SU-DHL-6 (cell line): ENCODE results near the gene BCL3.
A peak's percentile ranks its signal among the peaks of the same experiment; 100 is the strongest.

ENCODE experiments used
- H2AFZ ChIP-seq: fragments of 200-600 bp; sonication (generic); 2 replicates; pipeline ENCODE4 v1.6.1; 2014; ENCODE audit warnings: low read depth, mild to moderate bottlenecking, moderate library complexity, mixed read lengths, antibody characterized with exemption, low read length; ENCODE audit not compliant: severe bottlenecking
- H3F3A ChIP-seq: fragments of 200-600 bp; shearing (Covaris generic); 2 replicates; pipeline ENCODE4 v1.6.0; 2016; ENCODE audit warnings: antibody characterized with exemption, mild to moderate bottlenecking; ENCODE audit not compliant: insufficient read depth
- H3K27ac ChIP-seq: fragments of 200-600 bp; sonication (generic); 2 replicates; pipeline ENCODE4 v1.5.1; 2016; ENCODE audit warnings: low read depth, mild to moderate bottlenecking, low read length, moderate library complexity, mixed read lengths
- H3K27me3 ChIP-seq: fragments of 200-600 bp; sonication (generic), shearing (Covaris generic); 2 replicates; pipeline ENCODE4 v1.6.0; 2014; ENCODE audit warnings: mild to moderate bottlenecking, low read length
- H3K36me3 ChIP-seq: fragments of 200-600 bp; sonication (generic); 2 replicates; pipeline ENCODE4 v1.6.1; 2014; ENCODE audit warnings: mild to moderate bottlenecking, low read length, mixed read lengths
- H3K4me2 ChIP-seq: fragments of 300-600, 200-600 bp; shearing (Covaris generic), sonication (generic); 2 replicates; pipeline ENCODE4 v1.6.0; 2014; ENCODE audit warnings: low read length, low read depth, mild to moderate bottlenecking; ENCODE audit not compliant: poor library complexity, severe bottlenecking
- H3K4me3 ChIP-seq: fragments of 200-600 bp; sonication (generic); 2 replicates; pipeline ENCODE4 v1.5.1; 2014; ENCODE audit warnings: antibody characterized with exemption, low read length, mild to moderate bottlenecking, mixed read lengths; ENCODE audit not compliant: insufficient read depth, poor library complexity, severe bottlenecking
- H3K79me2 ChIP-seq: fragments of 200-600 bp; sonication (generic); 2 replicates; pipeline ENCODE4 v1.6.1; 2014; ENCODE audit warnings: mild to moderate bottlenecking, low read length, moderate library complexity; ENCODE audit not compliant: insufficient read depth
- H3K9ac ChIP-seq: fragments of 200-600 bp; sonication (generic); 2 replicates; pipeline ENCODE4 v1.7.0; 2014; ENCODE audit warnings: mild to moderate bottlenecking, low read length
- H3K9me2 ChIP-seq: fragments of 200-600 bp; sonication (generic); replicated peaks from 2 replicates; pipeline ENCODE4 v1.6.1; 2014; ENCODE audit warnings: low read length; ENCODE audit not compliant: insufficient read depth
- H3K9me3 ChIP-seq: fragments of 200-600 bp; sonication (generic); 2 replicates; pipeline ENCODE4 v1.6.1; 2014; ENCODE audit warnings: low read length, mixed read lengths; ENCODE audit not compliant: insufficient read depth
- H4K20me1 ChIP-seq: fragments of 200-600 bp; sonication (generic); 2 replicates; pipeline ENCODE4 v1.6.1; 2014; ENCODE audit warnings: low read depth, mild to moderate bottlenecking, antibody characterized with exemption, low read length, moderate library complexity, mixed read lengths
- CTCF ChIP-seq: fragments of 200-600 bp; sonication (generic); IDR thresholded peaks from one replicate; pipeline ENCODE4 v1.5.1; 2017; ENCODE audit warnings: antibody characterized with exemption, mild to moderate bottlenecking, low read length, moderate library complexity; ENCODE audit not compliant: insufficient read depth, poor library complexity, severe bottlenecking
- EZH2phosphoT487 ChIP-seq: fragments of 200-600 bp; sonication (generic), shearing (Covaris generic); conservative IDR thresholded peaks from 2 replicates; pipeline ENCODE4 v1.6.1; 2018; ENCODE audit warnings: mild to moderate bottlenecking, antibody characterized with exemption, low read length, moderate library complexity, mixed read lengths

The BCL3 gene

GRCh38 chr19:44722131-44723121 lies 26.1 kb upstream of the BCL3 start:
- Histone ChIP-seq H3K9me3 (no peaks in the 10 kb centered on the region), H3K4me2 (no peak overlapping the region), H3K9ac (no peak overlapping the region), H3K27me3 (no peaks in the 10 kb centered on the region), H3K4me3 (no peak overlapping the region), H3K36me3 (no peaks in the 10 kb centered on the region), H3K9me2 (no peaks in the 10 kb centered on the region), H2AFZ (no peak overlapping the region), H3K79me2 (no peaks in the 10 kb centered on the region), H3K27ac (no peak overlapping the region), H4K20me1 (no peaks in the 10 kb centered on the region), H3F3A (no peaks in the 10 kb centered on the region)
- TF ChIP-seq CTCF (no peak), EZH2phosphoT487 (no peak)

- Histone ChIP-seq H3K4me3 (no peak overlapping the region), H3K79me2 (no peaks in the 10 kb centered on the region), H3K27ac (no peak overlapping the region), H3K27me3 (no peaks in the 10 kb centered on the region), H3K4me2 (no peak overlapping the region), H3K36me3 (no peaks in the 10 kb centered on the region), H3K9ac (no peak overlapping the region), H4K20me1 (no peaks in the 10 kb centered on the region), H3K9me2 (no peaks in the 10 kb centered on the region), H3F3A (no peaks in the 10 kb centered on the region), H2AFZ (no peak overlapping the region), H3K9me3 (no peaks in the 10 kb centered on the region)
- no peak for TF ChIP-seq EZH2phosphoT487
Measured at GRCh38 chr19:44723299-44723951, 25.1 kb upstream of the BCL3 start.

GRCh38 chr19:44723952-44724319 lies 24.6 kb upstream of the BCL3 start:
- Histone ChIP-seq H2AFZ (no peak overlapping the region), H3K9me2 (no peaks in the 10 kb centered on the region), H3K4me3 (no peak overlapping the region), H3K9ac (no peak overlapping the region), H3K27me3 (no peaks in the 10 kb centered on the region), H3F3A (no peaks in the 10 kb centered on the region), H3K27ac (no peak overlapping the region), H3K4me2 (no peak overlapping the region), H3K79me2 (no peaks in the 10 kb centered on the region), H3K9me3 (no peaks in the 10 kb centered on the region), H3K36me3 (no peaks in the 10 kb centered on the region), H4K20me1 (no peaks in the 10 kb centered on the region)
- TF ChIP-seq CTCF: peak; percentile 93
- TF ChIP-seq EZH2phosphoT487: no peak

- H3K9me2 ChIP-seq: no peaks in the 10 kb centered on the region
- H3K4me2 ChIP-seq: no peak overlapping the region
- no peak overlapping the region for H3K9ac ChIP-seq
Measured at GRCh38 chr19:44725251-44725650, 23.3 kb upstream of the BCL3 start.

More at GRCh38 chr19:44725251-44725650, 23.3 kb upstream of the BCL3 start:
- no peaks in the 10 kb centered on the region for H3F3A ChIP-seq
- H3K9me3 ChIP-seq: no peaks in the 10 kb centered on the region
- TF ChIP-seq CTCF (no peak), EZH2phosphoT487 (no peak)
- H2AFZ ChIP-seq: no peak overlapping the region
- no peak overlapping the region for H3K4me3 ChIP-seq
- no peaks in the 10 kb centered on the region for H4K20me1 ChIP-seq
- no peaks in the 10 kb centered on the region for H3K36me3 ChIP-seq
- no peaks in the 10 kb centered on the region for H3K27me3 ChIP-seq
- no peaks in the 10 kb centered on the region for H3K79me2 ChIP-seq
- no peak overlapping the region for H3K27ac ChIP-seq
